K562 (cell line): ENCODE measurements around the gene SCARF2. TPM values are rescaled to one million over a fixed set of nuclear protein-coding genes. Genes with fewer than 3 reads are reported as not detected.

Experiments used
- CBX3 ChIP-seq, 2 experiments: IDR thresholded peaks; 1 replicate in 1 of 2; 2 replicates in 1 of 2; pipeline ENCODE4 v1.6.1; 2012; ENCODE audit warnings: inconsistent platforms in 2 of 2, low read length in 2 of 2, borderline replicate concordance in 1 of 2, control low read depth in 1 of 2
- FUS ChIP-seq: fragments of 200-400 bp; formaldehyde crosslinking; optimal IDR thresholded peaks from 2 replicates; pipeline ENCODE3; 2017; ENCODE audit warnings: low read depth, low read length
- KHSRP ChIP-seq: fragments of 450-650 bp; IDR thresholded peaks from 2 replicates; pipeline ENCODE4 v1.6.1; 2017
- KLF1 ChIP-seq: fragments of 450-650 bp; IDR thresholded peaks from 2 replicates; pipeline ENCODE4 v1.6.1; 2016; ENCODE audit warnings: missing genetic modification characterization, missing compliant biosample characterization
- NFRKB ChIP-seq: fragments of 450-650 bp; IDR thresholded peaks from 2 replicates; pipeline ENCODE4 v1.6.1; 2016; ENCODE audit warnings: low read depth
- PTBP1 ChIP-seq: fragments of 200-400 bp; formaldehyde crosslinking; IDR thresholded peaks from 2 replicates; pipeline ENCODE4 v1.6.1; 2017; ENCODE audit warnings: low read depth, low read length
- RHOXF2B ChIP-seq: fragments of 250-450 bp; sonication (Bioruptor Pico); conservative IDR thresholded peaks from 2 replicates; pipeline ENCODE4 v1.5.1; 2021
- SIX5 ChIP-seq, 2 experiments: IDR thresholded peaks; 2 replicates each; pipeline ENCODE4 v1.6.1; 2011; ENCODE audit warnings: low read length in 2 of 2, borderline replicate concordance in 1 of 2, low read depth in 1 of 2, mild to moderate bottlenecking in 1 of 2, moderate library complexity in 1 of 2; ENCODE audit not compliant: insufficient read depth in 1 of 2
- SMARCC2 ChIP-seq: fragments of 450-650 bp; IDR thresholded peaks from 2 replicates; pipeline ENCODE4 v1.6.1; 2017; ENCODE audit warnings: antibody characterized with exemption, moderate library complexity, mild to moderate bottlenecking, low read depth
- TAF7 ChIP-seq: fragments of 450-650 bp; IDR thresholded peaks from 2 replicates; pipeline ENCODE4 v1.6.1; 2016; ENCODE audit warnings: missing genetic modification characterization, missing compliant biosample characterization
- TEAD4 ChIP-seq, 2 experiments: sonication (generic) in 1 of 2; formaldehyde crosslinking in 1 of 2; IDR thresholded peaks; 2 replicates each; pipeline versions ENCODE4 v1.6.1 to v1.8.0; 2012 to 2022; ENCODE audit warnings: borderline replicate concordance in 1 of 2, inconsistent platforms in 1 of 2, low read length in 1 of 2, mild to moderate bottlenecking in 1 of 2, missing genetic modification reagents in 1 of 2
- WHSC1 ChIP-seq: IDR thresholded peaks from one replicate; pipeline ENCODE4 v1.6.1; 2012; ENCODE audit warnings: low read length, control low read depth, inconsistent platforms
- ZBTB1 ChIP-seq: sonication (generic); formaldehyde crosslinking; IDR thresholded peaks from 2 replicates; pipeline ENCODE4 v1.8.1; 2023; ENCODE audit warnings: missing genetic modification reagents, low read depth, mild to moderate bottlenecking, borderline replicate concordance
- ZNF239 ChIP-seq: fragments of 250-450 bp; sonication (Bioruptor Pico); IDR thresholded peaks from 2 replicates; pipeline ENCODE4 v1.4.0; 2020; ENCODE audit warnings: mild to moderate bottlenecking
- ZNF282 ChIP-seq: sonication (generic); formaldehyde crosslinking; IDR thresholded peaks from 2 replicates; pipeline ENCODE4 v1.8.1; 2023; ENCODE audit warnings: missing genetic modification reagents
- ZNF764 ChIP-seq: fragments of 250-450 bp; sonication (Bioruptor Pico); IDR thresholded peaks from 2 replicates; pipeline ENCODE4 v1.4.0; 2020; ENCODE audit warnings: low read depth, mild to moderate bottlenecking, moderate library complexity
- polyA plus RNA-seq, 8 experiments: library from polyadenylated mRNA; depleted of rRNA in 4 of 8; stranded (reverse) in 5 of 8; unstranded in 3 of 8; fragments of >200 nt; fragmentation: Nextera tagmentation in 2 of 8; fragmentation: Illumina TruSeq in 1 of 8; extraction: Ambion mirVana in 2 of 8; extraction: Trizol in 1 of 8; gene quantifications; 2 replicates each; pipeline versions ENCODE4 v1.2.1 to v1.2.3, GENCODE V29; 2011 to 2014; ENCODE audit warnings: inconsistent platforms in 1 of 8, missing spikeins in 1 of 8
- total RNA-seq, 7 experiments: library from RNA; depleted of rRNA in 6 of 7; stranded (reverse); fragments of >200 nt in 6 of 7; fragmentation: Illumina TruSeq in 2 of 7; extraction: Trizol in 2 of 7; gene quantifications; 2 replicates each; pipeline versions ENCODE4 v1.2.1 to v1.2.3, GENCODE V29; 2011 to 2021; ENCODE audit warnings: low replicate concordance in 1 of 7
- TF ChIP-seq, protein P1 (sequence below): fragments of 450-650 bp; formaldehyde crosslinking; conservative IDR thresholded peaks from 2 replicates; pipeline ENCODE4 v1.4.0; 2022; ENCODE audit warnings: mild to moderate bottlenecking, missing genetic modification characterization
- TF ChIP-seq, protein P2 (sequence below): fragments of 450-650 bp; formaldehyde crosslinking; IDR thresholded peaks from 2 replicates; pipeline ENCODE4 v1.4.0; 2022; ENCODE audit warnings: missing genetic modification characterization
- TF ChIP-seq, protein P3 (sequence below): sonication (generic); formaldehyde crosslinking; IDR thresholded peaks from 2 replicates; pipeline ENCODE4 v1.8.0; 2022; ENCODE audit warnings: mild to moderate bottlenecking, low read depth, missing genetic modification reagents
- TF ChIP-seq, protein P4 (sequence below): fragments of 250-450 bp; sonication (Bioruptor Pico); IDR thresholded peaks from 2 replicates; pipeline ENCODE4 v1.9.0; 2021; ENCODE audit warnings: mild to moderate bottlenecking, inconsistent platforms

The SCARF2 gene
- total and polyA plus RNA-seq, 9 of the 15 experiments (the other 6 are each of a cell fraction or from before 2014, with no cell fraction given): 0.06 to 0.32 (median 0.21) TPM; not detected in 5

DNA sequence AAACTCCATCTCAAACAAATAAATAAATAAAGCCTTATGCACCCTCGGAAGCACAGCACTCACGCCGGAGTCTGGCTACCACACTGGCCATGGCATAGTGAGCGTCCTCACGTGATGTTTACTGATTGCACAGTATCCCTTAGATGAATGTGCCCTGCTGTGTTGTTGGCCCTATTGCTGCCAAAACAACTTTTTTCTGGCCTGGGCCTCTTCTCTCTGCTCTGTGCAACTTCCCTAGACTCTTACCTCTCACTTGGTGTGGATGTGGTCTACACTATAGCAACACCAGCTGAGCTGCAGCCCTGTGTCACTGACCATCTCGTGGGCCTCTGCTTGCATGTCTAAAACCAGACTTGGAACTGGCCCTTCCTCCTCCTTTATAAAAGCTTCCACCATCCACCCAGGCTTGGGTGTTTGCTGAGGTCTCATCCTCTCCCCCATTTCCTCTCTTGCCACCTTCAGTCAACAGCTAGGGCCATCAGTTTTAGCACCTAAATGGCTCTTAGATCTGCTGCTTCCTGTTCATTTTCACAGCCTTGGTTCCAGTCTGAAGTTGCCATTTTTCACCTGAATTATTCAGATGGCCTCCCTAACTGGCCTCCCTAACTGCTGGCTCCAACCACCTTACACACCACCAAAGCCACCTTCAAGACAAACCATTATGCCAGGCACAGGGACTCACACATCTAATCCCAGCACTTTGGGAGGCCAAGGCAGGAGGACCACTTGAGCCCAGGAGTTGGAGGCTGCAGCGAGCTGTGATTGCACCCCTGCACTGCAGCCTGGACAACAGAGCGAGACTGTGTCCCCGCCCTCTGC is 34.5 kb downstream of the SCARF2 start (continued):
- TF ChIP-seq, protein P1, sequence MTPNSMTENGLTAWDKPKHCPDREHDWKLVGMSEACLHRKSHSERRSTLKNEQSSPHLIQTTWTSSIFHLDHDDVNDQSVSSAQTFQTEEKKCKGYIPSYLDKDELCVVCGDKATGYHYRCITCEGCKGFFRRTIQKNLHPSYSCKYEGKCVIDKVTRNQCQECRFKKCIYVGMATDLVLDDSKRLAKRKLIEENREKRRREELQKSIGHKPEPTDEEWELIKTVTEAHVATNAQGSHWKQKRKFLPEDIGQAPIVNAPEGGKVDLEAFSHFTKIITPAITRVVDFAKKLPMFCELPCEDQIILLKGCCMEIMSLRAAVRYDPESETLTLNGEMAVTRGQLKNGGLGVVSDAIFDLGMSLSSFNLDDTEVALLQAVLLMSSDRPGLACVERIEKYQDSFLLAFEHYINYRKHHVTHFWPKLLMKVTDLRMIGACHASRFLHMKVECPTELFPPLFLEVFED (CRISPR knock-in tag): no peak
- TF ChIP-seq, protein P2, sequence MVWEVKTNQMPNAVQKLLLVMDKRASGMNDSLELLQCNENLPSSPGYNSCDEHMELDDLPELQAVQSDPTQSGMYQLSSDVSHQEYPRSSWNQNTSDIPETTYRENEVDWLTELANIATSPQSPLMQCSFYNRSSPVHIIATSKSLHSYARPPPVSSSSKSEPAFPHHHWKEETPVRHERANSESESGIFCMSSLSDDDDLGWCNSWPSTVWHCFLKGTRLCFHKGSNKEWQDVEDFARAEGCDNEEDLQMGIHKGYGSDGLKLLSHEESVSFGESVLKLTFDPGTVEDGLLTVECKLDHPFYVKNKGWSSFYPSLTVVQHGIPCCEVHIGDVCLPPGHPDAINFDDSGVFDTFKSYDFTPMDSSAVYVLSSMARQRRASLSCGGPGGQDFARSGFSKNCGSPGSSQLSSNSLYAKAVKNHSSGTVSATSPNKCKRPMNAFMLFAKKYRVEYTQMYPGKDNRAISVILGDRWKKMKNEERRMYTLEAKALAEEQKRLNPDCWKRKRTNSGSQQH (CRISPR knock-in tag): no peak
- no peak for TF ChIP-seq ZBTB1
- no peak for TF ChIP-seq TEAD4 (IDR thresholded peaks at IDR 0.05; ENCODE audit: low read length)
- TF ChIP-seq TEAD4 (CRISPR knock-in tag; IDR thresholded peaks at IDR 0.05; ENCODE audit: borderline replicate concordance): peak; percentile 52; the same call in 1 of the 2 replicates
- no peak for TF ChIP-seq NFRKB
- TF ChIP-seq, protein P3, sequence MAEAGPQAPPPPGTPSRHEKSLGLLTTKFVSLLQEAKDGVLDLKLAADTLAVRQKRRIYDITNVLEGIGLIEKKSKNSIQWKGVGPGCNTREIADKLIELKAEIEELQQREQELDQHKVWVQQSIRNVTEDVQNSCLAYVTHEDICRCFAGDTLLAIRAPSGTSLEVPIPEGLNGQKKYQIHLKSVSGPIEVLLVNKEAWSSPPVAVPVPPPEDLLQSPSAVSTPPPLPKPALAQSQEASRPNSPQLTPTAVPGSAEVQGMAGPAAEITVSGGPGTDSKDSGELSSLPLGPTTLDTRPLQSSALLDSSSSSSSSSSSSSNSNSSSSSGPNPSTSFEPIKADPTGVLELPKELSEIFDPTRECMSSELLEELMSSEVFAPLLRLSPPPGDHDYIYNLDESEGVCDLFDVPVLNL (CRISPR knock-in tag): peak; percentile 59; the same call in 1 of the 2 replicates
- TF ChIP-seq TAF7 (tag): peak; percentile 55; the same call in 1 of the 2 replicates
- 0 out of 4 replicates have a peak, but pooled peaks of 1 of the 2 experiments have one; percentile 9 for TF ChIP-seq SIX5 (IDR thresholded peaks at IDR 0.05; ENCODE audit: borderline replicate concordance in 1 of 2, insufficient read depth in 1 of 2, low read depth in 1 of 2, low read length in 2 of 2)
- TF ChIP-seq, protein P4, sequence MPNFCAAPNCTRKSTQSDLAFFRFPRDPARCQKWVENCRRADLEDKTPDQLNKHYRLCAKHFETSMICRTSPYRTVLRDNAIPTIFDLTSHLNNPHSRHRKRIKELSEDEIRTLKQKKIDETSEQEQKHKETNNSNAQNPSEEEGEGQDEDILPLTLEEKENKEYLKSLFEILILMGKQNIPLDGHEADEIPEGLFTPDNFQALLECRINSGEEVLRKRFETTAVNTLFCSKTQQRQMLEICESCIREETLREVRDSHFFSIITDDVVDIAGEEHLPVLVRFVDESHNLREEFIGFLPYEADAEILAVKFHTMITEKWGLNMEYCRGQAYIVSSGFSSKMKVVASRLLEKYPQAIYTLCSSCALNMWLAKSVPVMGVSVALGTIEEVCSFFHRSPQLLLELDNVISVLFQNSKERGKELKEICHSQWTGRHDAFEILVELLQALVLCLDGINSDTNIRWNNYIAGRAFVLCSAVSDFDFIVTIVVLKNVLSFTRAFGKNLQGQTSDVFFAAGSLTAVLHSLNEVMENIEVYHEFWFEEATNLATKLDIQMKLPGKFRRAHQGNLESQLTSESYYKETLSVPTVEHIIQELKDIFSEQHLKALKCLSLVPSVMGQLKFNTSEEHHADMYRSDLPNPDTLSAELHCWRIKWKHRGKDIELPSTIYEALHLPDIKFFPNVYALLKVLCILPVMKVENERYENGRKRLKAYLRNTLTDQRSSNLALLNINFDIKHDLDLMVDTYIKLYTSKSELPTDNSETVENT (CRISPR knock-in tag): peak; percentile 42; the same call in 1 of the 2 replicates
- TF ChIP-seq CBX3 (IDR thresholded peaks at IDR 0.05; ENCODE audit: borderline replicate concordance in 1 of 2, low read length in 2 of 2): no peak
- TF ChIP-seq PTBP1: 0 out of 2 replicates have a peak, but pooled peaks have one; percentile 9
- no peak for TF ChIP-seq FUS
- TF ChIP-seq ZNF282 (CRISPR knock-in tag): no peak
- TF ChIP-seq ZNF764: no peak
- no peak for TF ChIP-seq KHSRP
- TF ChIP-seq ZNF239 (CRISPR knock-in tag): no peak
- 0 out of 2 replicates have a peak, but pooled peaks have one; percentile 68 for TF ChIP-seq RHOXF2B
- no peak for TF ChIP-seq SMARCC2
- TF ChIP-seq KLF1: peak; percentile 35; the same call in 1 of the 2 replicates
- peak; percentile 68 for TF ChIP-seq WHSC1
